ENCODE measurements around the gene SIPA1L3.

The SIPA1L3 gene

GRCh38 chr19:37950471-37951175 lies 43.6 kb downstream of the SIPA1L3 start:
- DNase-seq (ENCODE audit: low spot score), result no peak
- no peak for TF ChIP-seq CTCF (IDR thresholded peaks at IDR 0.05; ENCODE audit: borderline replicate concordance, control extremely low read depth, extremely low read depth, insufficient read depth, missing control alignments)
- in situ Hi-C loops (cut with MboI; ENCODE audit: low sequenced_read_pairs, unreplicated experiment), result no loop called here

GRCh38 chr19:37951816-37952210 lies 44.8 kb downstream of the SIPA1L3 start:
- in situ Hi-C loops (cut with MboI; ENCODE audit: low sequenced_read_pairs, unreplicated experiment), result no loop called here
- TF ChIP-seq CTCF (IDR thresholded peaks at IDR 0.05; ENCODE audit: borderline replicate concordance, control extremely low read depth, extremely low read depth, insufficient read depth, missing control alignments), result no peak

GRCh38 chr19:37953171-37953917 lies 46.3 kb downstream of the SIPA1L3 start:
- no peak for TF ChIP-seq CTCF (IDR thresholded peaks at IDR 0.05; ENCODE audit: borderline replicate concordance, control extremely low read depth, extremely low read depth, insufficient read depth, missing control alignments)
- no peak for DNase-seq (ENCODE audit: low spot score)
- in situ Hi-C loops (cut with MboI; ENCODE audit: low sequenced_read_pairs, unreplicated experiment), result no loop called here

More at GRCh38 chr19:37951816-37952210, 44.8 kb downstream of the SIPA1L3 start:
- DNase-seq (ENCODE audit: low spot score), result no peak

- in situ Hi-C loops (cut with MboI; ENCODE audit: low sequenced_read_pairs, unreplicated experiment), result no loop called here
- TF ChIP-seq CTCF (IDR thresholded peaks at IDR 0.05; ENCODE audit: borderline replicate concordance, control extremely low read depth, extremely low read depth, insufficient read depth, missing control alignments), result no peak
These were observed 46.9 kb downstream of the SIPA1L3 start for GRCh38 chr19:37953918-37954303.

GRCh38 chr19:37954421-37954874 lies 47.4 kb downstream of the SIPA1L3 start:
- TF ChIP-seq CTCF (IDR thresholded peaks at IDR 0.05; ENCODE audit: borderline replicate concordance, control extremely low read depth, extremely low read depth, insufficient read depth, missing control alignments), result no peak
- in situ Hi-C loops (cut with MboI; ENCODE audit: low sequenced_read_pairs, unreplicated experiment), result no loop called here
- DNase-seq (ENCODE audit: low spot score), result no peak

More at GRCh38 chr19:37953918-37954303, 46.9 kb downstream of the SIPA1L3 start:
- no peak for DNase-seq (ENCODE audit: low spot score)

- in situ Hi-C loops (cut with MboI; ENCODE audit: low sequenced_read_pairs, unreplicated experiment), result no loop called here
- no peak for DNase-seq (ENCODE audit: low spot score)
- TF ChIP-seq CTCF (IDR thresholded peaks at IDR 0.05; ENCODE audit: borderline replicate concordance, control extremely low read depth, extremely low read depth, insufficient read depth, missing control alignments), result no peak
These were observed 49.0 kb downstream of the SIPA1L3 start for GRCh38 chr19:37955986-37956385.
